A549 (cell line): ENCODE measurements around the gene KRT79.

ENCODE experiments used
- CEBPB ChIP-seq, 2 experiments: fragments of >200 bp in 1 of 2; sonication (Bioruptor Twin) in 1 of 2; formaldehyde crosslinking in 1 of 2; IDR thresholded peaks; 2 replicates each; pipeline ENCODE4 v1.6.1; 2012 to 2016
- CTCF ChIP-seq: fragments of >200 bp; sonication (Bioruptor Twin); formaldehyde crosslinking; IDR thresholded peaks from 3 replicates; pipeline ENCODE4 v1.5.1; 2016
- EHMT2 ChIP-seq: fragments of 200-600 bp; sonication (generic); IDR thresholded peaks from 2 replicates; pipeline ENCODE4 v1.6.1; 2016; ENCODE audit warnings: antibody characterized with exemption, low read depth, mild to moderate bottlenecking, moderate library complexity
- EP300 ChIP-seq, 2 experiments: fragments of >200 bp; sonication (Bioruptor Twin); formaldehyde crosslinking; IDR thresholded peaks; 2 replicates in 1 of 2; 3 replicates in 1 of 2; pipeline ENCODE4 v1.6.1; 2016 to 2017
- MAX ChIP-seq: IDR thresholded peaks from 2 replicates; pipeline ENCODE4 v1.6.1; 2012
- MAZ ChIP-seq: fragments of 150-350 bp; IDR thresholded peaks from 2 replicates; pipeline ENCODE4 v1.6.1; 2014; ENCODE audit warnings: antibody characterized with exemption, low read depth, low read length, borderline replicate concordance
- NPAS2 ChIP-seq: fragments of 250-450 bp; sonication (Bioruptor Pico); IDR thresholded peaks from 2 replicates; pipeline ENCODE4 v1.8.0; 2022; ENCODE audit warnings: mild to moderate bottlenecking, moderate library complexity, borderline replicate concordance
- POLR2A ChIP-seq: IDR thresholded peaks from 2 replicates; pipeline ENCODE4 v1.6.1; 2012; ENCODE audit warnings: mild to moderate bottlenecking, low read length
- RCOR1 ChIP-seq: fragments of 150-350 bp; IDR thresholded peaks from 2 replicates; pipeline ENCODE4 v1.6.1; 2014; ENCODE audit warnings: antibody characterized with exemption, low read length, low read depth
- TP53 ChIP-seq: fragments of 250-450 bp; sonication (Bioruptor Pico); IDR thresholded peaks from 2 replicates; pipeline ENCODE4 v1.5.0; 2021; ENCODE audit warnings: mild to moderate bottlenecking, moderate library complexity
- ZFP36 ChIP-seq: fragments of 450-650 bp; IDR thresholded peaks from 2 replicates; pipeline ENCODE4 v1.6.1; 2014; ENCODE audit warnings: borderline replicate concordance; ENCODE audit not compliant: partially characterized antibody
- ZNF302 ChIP-seq: fragments of 250-450 bp; sonication (Bioruptor Pico); IDR thresholded peaks from 2 replicates; pipeline ENCODE4 v1.9.0; 2021; ENCODE audit warnings: inconsistent platforms, mild to moderate bottlenecking, moderate library complexity
- TF ChIP-seq, protein P1 (sequence below): fragments of 150-350 bp; IDR thresholded peaks from 2 replicates; pipeline ENCODE4 v1.6.1; 2014; ENCODE audit warnings: low read depth, mild to moderate bottlenecking, low read length

GRCh38 chr12:52800259-52800917 is 33.7 kb downstream of the KRT79 start:
- TF ChIP-seq CTCF: no peak
- no peak for TF ChIP-seq EHMT2
- TF ChIP-seq CEBPB (IDR thresholded peaks at IDR 0.05): peak in 1 of 2 experiments; percentile 66; a peak in 2 of 4 replicates
- no peak for TF ChIP-seq MAX
- 0 out of 2 replicates have a peak, but pooled peaks have one; percentile 4 for TF ChIP-seq ZNF302 (CRISPR knock-in tag)
- TF ChIP-seq MAZ: no peak
- TF ChIP-seq POLR2A: no peak
- TF ChIP-seq EP300 (IDR thresholded peaks at IDR 0.05): no peak
- no peak for TF ChIP-seq ZFP36
- no peak for TF ChIP-seq NPAS2 (CRISPR knock-in tag)
- TF ChIP-seq, protein P1, sequence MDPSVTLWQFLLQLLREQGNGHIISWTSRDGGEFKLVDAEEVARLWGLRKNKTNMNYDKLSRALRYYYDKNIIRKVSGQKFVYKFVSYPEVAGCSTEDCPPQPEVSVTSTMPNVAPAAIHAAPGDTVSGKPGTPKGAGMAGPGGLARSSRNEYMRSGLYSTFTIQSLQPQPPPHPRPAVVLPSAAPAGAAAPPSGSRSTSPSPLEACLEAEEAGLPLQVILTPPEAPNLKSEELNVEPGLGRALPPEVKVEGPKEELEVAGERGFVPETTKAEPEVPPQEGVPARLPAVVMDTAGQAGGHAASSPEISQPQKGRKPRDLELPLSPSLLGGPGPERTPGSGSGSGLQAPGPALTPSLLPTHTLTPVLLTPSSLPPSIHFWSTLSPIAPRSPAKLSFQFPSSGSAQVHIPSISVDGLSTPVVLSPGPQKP: no peak
- TF ChIP-seq TP53: no peak
- no peak for TF ChIP-seq RCOR1
